ENCODE results near the gene FSIP1. TPM values are rescaled to one million over a fixed set of nuclear protein-coding genes. Genes with fewer than 3 reads are reported as not detected.

Gene FSIP1
- total and polyA plus RNA-seq, 9 donors, result 0.13 to 6.8 (median 0.79) TPM

GRCh38 chr15:39699516-39700374, 82.9 kb downstream of the FSIP1 start:
- no peaks in the 10 kb centered on the region for H3K27me3 ChIP-seq
- no peaks in the 10 kb centered on the region for H3K4me1 ChIP-seq (ENCODE audit: insufficient read depth)
- no peak overlapping the region for H3K27ac ChIP-seq
- no peaks in the 10 kb centered on the region for H3K9me3 ChIP-seq
- no peaks in the 10 kb centered on the region for H3K36me3 ChIP-seq
- intact Hi-C loops (cut with DNase I), result no loop called here
- TF ChIP-seq POLR2A (IDR thresholded peaks at IDR 0.05) (no peak), CTCF (IDR thresholded peaks at IDR 0.05) (no peak), EP300 (IDR thresholded peaks at IDR 0.05) (no peak)
- no peak overlapping the region for H3K4me3 ChIP-seq
- 77 to 80% (median 78%) methylated on average over 3 of the region's 3 CpGs for WGBS, 3 donors
- DNase-seq, result no peak

DNA sequence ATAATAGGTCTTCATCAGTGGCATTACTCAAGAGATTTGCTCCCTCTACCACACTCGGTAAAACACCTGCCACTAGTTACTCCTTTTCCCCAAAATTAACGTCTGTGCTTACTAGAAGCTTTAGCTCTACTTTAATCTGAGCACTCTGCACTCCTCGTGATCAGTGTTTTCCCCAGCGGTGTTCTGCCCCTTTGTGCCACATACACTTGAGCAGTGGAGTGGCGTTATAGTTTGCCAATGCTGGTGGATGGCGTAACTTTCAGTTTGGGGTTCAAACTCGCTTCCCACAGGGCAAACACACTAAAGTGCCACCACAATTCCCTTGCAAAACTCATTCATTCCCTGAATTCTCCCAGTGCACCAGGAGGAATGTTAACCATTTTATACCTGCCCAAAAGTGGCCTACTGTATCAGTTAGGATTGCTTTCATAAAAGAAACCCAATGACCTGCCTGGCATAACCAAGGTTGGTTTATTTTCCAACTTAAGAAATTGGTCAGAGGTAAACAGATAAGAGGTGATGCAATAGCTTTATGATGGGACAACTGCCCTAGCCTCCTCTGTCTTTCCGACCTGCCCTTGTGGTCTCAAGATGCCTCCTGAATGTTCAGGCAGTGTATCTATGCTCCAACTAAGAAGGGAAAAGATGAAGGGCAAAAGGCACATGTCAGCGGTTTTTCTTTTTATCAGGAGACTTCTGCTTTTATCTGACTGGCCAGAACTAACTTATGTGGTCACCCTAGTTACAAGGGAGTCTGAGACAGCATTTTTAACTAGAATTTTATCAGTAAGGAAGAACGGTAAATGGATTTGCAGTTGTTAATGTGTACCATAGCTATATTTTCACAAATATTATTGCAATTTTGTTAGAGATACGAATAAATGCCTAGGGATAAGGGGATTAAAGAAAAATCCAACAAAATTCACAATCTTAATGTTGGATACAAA, 83.9 kb downstream of the FSIP1 start:
- no peak overlapping the region for H3K4me3 ChIP-seq
- TF ChIP-seq POLR2A (IDR thresholded peaks at IDR 0.05) (no peak), CTCF (IDR thresholded peaks at IDR 0.05) (no peak), EP300 (IDR thresholded peaks at IDR 0.05) (no peak)
- H3K27ac ChIP-seq, result no peak overlapping the region
- H3K36me3 ChIP-seq, result no peaks in the 10 kb centered on the region
- no peaks in the 10 kb centered on the region for H3K27me3 ChIP-seq
- 77 to 83% (median 82%) methylated on average over 11 of the region's 11 CpGs for WGBS, 3 donors
- H3K4me1 ChIP-seq (ENCODE audit: insufficient read depth), result no peaks in the 10 kb centered on the region
- no peaks in the 10 kb centered on the region for H3K9me3 ChIP-seq
- DNase-seq, result no peak
- intact Hi-C loops (cut with DNase I), result no loop called here

DNA sequence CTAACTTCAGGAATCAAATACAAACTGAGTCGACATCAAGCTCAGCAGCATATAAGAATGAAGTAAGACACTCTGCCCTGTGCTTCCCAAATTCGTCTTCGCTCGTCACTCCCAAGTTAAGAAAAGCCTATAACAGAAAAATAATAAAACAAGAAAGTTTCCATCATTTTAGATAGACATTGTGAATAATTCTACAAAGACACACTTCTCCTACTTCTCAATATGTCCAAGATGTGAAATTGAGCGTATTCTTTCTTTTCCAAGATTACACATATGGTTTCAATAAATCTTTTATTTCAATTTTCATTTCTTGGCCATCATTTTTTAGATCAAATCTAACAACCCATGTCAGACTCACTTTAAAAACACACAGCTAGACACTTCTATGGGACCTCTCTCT, 85.1 kb downstream of the FSIP1 start:
- WGBS, 3 donors, result 93 to 95% (median 94%) methylated on average over 5 of the region's 5 CpGs
- intact Hi-C loops (cut with DNase I), result no loop called here

More for the DNA sequence above, 85.1 kb downstream of the FSIP1 start:
- H3K36me3 ChIP-seq, result no peaks in the 10 kb centered on the region
- no peaks in the 10 kb centered on the region for H3K9me3 ChIP-seq
- no peaks in the 10 kb centered on the region for H3K27me3 ChIP-seq
- DNase-seq, result no peak
- no peak overlapping the region for H3K27ac ChIP-seq
- H3K4me1 ChIP-seq (ENCODE audit: insufficient read depth), result peaks cover 1% of the 10 kb centered on the region
- TF ChIP-seq EP300 (IDR thresholded peaks at IDR 0.05), result no peak
- TF ChIP-seq CTCF (IDR thresholded peaks at IDR 0.05), result no peak
- no peak for TF ChIP-seq POLR2A (IDR thresholded peaks at IDR 0.05)
- H3K4me3 ChIP-seq, result no peak overlapping the region

Data from ovary (tissue), 9 donors.